PC-3 (cell line): ENCODE measurements around the gene ADAM12. TPM values are rescaled to one million over a fixed set of nuclear protein-coding genes. Genes with fewer than 3 reads are reported as not detected.

Experiments used
- ATAC-seq: fragments of 200-7000 bp; cut with Tn5 transposase; 2 replicates; pipeline ENCODE4 v1.9.1; 2020; ENCODE audit warnings: mild to moderate bottlenecking, moderate library complexity
- BruUV-seq: library from RNA; stranded (reverse); fragments of 400-500 nt; replicated peaks from 2 replicates; lab custom pipeline; 2021; lab: Mats Ljungman, UMichigan
- CTCF ChIA-PET: fragments of 300-600 bp; sonication (Branson Sonifier 250); formaldehyde crosslinking; loops from one replicate; lab custom pipeline; 2022; ENCODE audit warnings: antibody characterized with exemption; lab: Charles Lee
- POLR2A ChIA-PET: fragments of 300-600 bp; sonication (Branson Sonifier 250); formaldehyde crosslinking; loops from one replicate; lab custom pipeline; 2022; ENCODE audit warnings: antibody characterized with exemption; ENCODE audit not compliant: unreplicated experiment; lab: Charles Lee
- DNase-seq: peaks from one replicate; pipeline ENCODE4 v3.0.0-alpha.2; 2015
- H2AFZ ChIP-seq: fragments of 300-600 bp; sonication (generic); 2 replicates; pipeline ENCODE4 v1.6.0; 2016; ENCODE audit warnings: antibody characterized with exemption, low read length
- H3F3A ChIP-seq: fragments of 300-600 bp; sonication (generic); one replicate; pipeline ENCODE4 v1.6.0; 2017; ENCODE audit warnings: antibody characterized with exemption, low read length, control low read depth, mild to moderate bottlenecking; ENCODE audit not compliant: unreplicated experiment
- H3K27ac ChIP-seq: fragments of 300-600 bp; sonication (generic); 2 replicates; pipeline ENCODE4 v1.5.1; 2016; ENCODE audit warnings: mild to moderate bottlenecking, low read length
- H3K27me3 ChIP-seq: fragments of 300-600 bp; sonication (generic); 2 replicates; pipeline ENCODE4 v1.6.1; 2016; ENCODE audit warnings: low read length, mixed read lengths
- H3K36me3 ChIP-seq: fragments of 300-600 bp; sonication (generic); 2 replicates; pipeline ENCODE4 v1.6.1; 2016; ENCODE audit warnings: low read depth, mixed run types, low read length, mixed read lengths
- H3K4me1 ChIP-seq: fragments of 300-600 bp; sonication (generic); 2 replicates; pipeline ENCODE4 v1.5.1; 2016; ENCODE audit warnings: low read length; ENCODE audit not compliant: insufficient read depth
- H3K4me2 ChIP-seq: fragments of 300-600 bp; sonication (generic); 2 replicates; pipeline ENCODE4 v1.6.0; 2016; ENCODE audit warnings: low read length
- H3K4me3 ChIP-seq: fragments of 300-600 bp; sonication (generic); 2 replicates; pipeline ENCODE4 v1.5.1; 2016; ENCODE audit warnings: mild to moderate bottlenecking, low read length, mixed read lengths
- H3K79me2 ChIP-seq: fragments of 300-600 bp; sonication (generic); 2 replicates; pipeline ENCODE4 v1.6.1; 2017; ENCODE audit warnings: low read length, mixed read lengths
- H3K9ac ChIP-seq: fragments of 300-600 bp; sonication (generic); 2 replicates; pipeline ENCODE4 v1.6.0; 2016; ENCODE audit warnings: mild to moderate bottlenecking, low read length
- H3K9me2 ChIP-seq: fragments of 300-600 bp; sonication (generic); replicated peaks from 2 replicates; pipeline ENCODE4 v1.6.1; 2016; ENCODE audit warnings: mixed run types, low read length, mixed read lengths
- H3K9me3 ChIP-seq: fragments of 300-600 bp; sonication (generic); 2 replicates; pipeline ENCODE4 v1.6.1; 2016; ENCODE audit warnings: low read length, mixed read lengths
- H4K20me1 ChIP-seq: fragments of 300-600 bp; sonication (generic); 2 replicates; pipeline ENCODE4 v1.6.1; 2016; ENCODE audit warnings: low read length, mixed read lengths
- CTCF ChIP-seq: fragments of 300-600 bp; sonication (generic); conservative IDR thresholded peaks from 2 replicates; pipeline ENCODE4 v1.5.1; 2017; ENCODE audit warnings: antibody characterized with exemption, low read depth, mild to moderate bottlenecking, low read length
- EZH2 ChIP-seq: fragments of 300-600 bp; sonication (generic); IDR thresholded peaks from one replicate; pipeline ENCODE4 v1.6.1; 2017; ENCODE audit warnings: antibody characterized with exemption, mild to moderate bottlenecking, low read length; ENCODE audit not compliant: unreplicated experiment
- EZH2phosphoT487 ChIP-seq: fragments of 300-600 bp; sonication (generic); IDR thresholded peaks from 2 replicates; pipeline ENCODE4 v1.6.1; 2018; ENCODE audit warnings: mild to moderate bottlenecking, antibody characterized with exemption, low read length, borderline replicate concordance
- intact Hi-C: fragments of 100-400 bp; cut with micrococcal nuclease; formaldehyde crosslinking; loops from 2 replicates; pipeline ENCODE4 v1.9.0; 2023
- total RNA-seq: library from RNA; depleted of rRNA; stranded (reverse); fragments of >200 nt; gene quantifications from 2 replicates; pipeline ENCODE4 v1.2.3, GENCODE V29; 2014

ADAM12 gene
- total RNA-seq, 1 experiment from 2014 or later = 3.4 TPM

- BruUV-seq = no TSS peak
- peaks cover 18% of the 10 kb centered on the region for H3K4me1 ChIP-seq
- no peak overlapping the region for H2AFZ ChIP-seq
- H4K20me1 ChIP-seq = no peaks in the 10 kb centered on the region
- ATAC-seq (no peak), DNase-seq (no peak)
- no peak overlapping the region for H3K9ac ChIP-seq
- ChIA-PET CTCF (no interaction called here), POLR2A (no interaction called here)
- H3F3A ChIP-seq = peaks cover 4% of the 10 kb centered on the region
- H3K27me3 ChIP-seq = no peaks in the 10 kb centered on the region
- no peaks in the 10 kb centered on the region for H3K79me2 ChIP-seq
- no peaks in the 10 kb centered on the region for H3K9me3 ChIP-seq
- 0 out of 2 replicates have a peak, but pooled peaks cover 4% of the 10 kb centered on the region for H3K9me2 ChIP-seq
- TF ChIP-seq CTCF (no peak), EZH2phosphoT487 (no peak)
- H3K27ac ChIP-seq = no peak overlapping the region
- intact Hi-C loops = no loop called here
- no peaks in the 10 kb centered on the region for H3K36me3 ChIP-seq
- H3K4me3 ChIP-seq = no peak overlapping the region
- no peak overlapping the region for H3K4me2 ChIP-seq
Measured at GRCh38 chr10:126243971-126244370, 144.3 kb downstream of the ADAM12 start.

GRCh38 chr10:126243306-126243705, 145.0 kb downstream of the ADAM12 start:
- Histone ChIP-seq H3K27me3 (no peaks in the 10 kb centered on the region), H3F3A (peaks cover 4% of the 10 kb centered on the region), H3K9me2 (0 out of 2 replicates have a peak, but pooled peaks cover 3% of the 10 kb centered on the region), H3K4me2 (no peak overlapping the region), H3K27ac (no peak overlapping the region), H3K9ac (no peak overlapping the region), H3K79me2 (no peaks in the 10 kb centered on the region), H2AFZ (no peak overlapping the region), H3K4me1 (peaks cover 18% of the 10 kb centered on the region), H3K4me3 (no peak overlapping the region), H3K36me3 (no peaks in the 10 kb centered on the region), H4K20me1 (no peaks in the 10 kb centered on the region), H3K9me3 (no peaks in the 10 kb centered on the region)
- DNase-seq (no peak), ATAC-seq (no peak)
- ChIA-PET POLR2A (no interaction called here), CTCF (no interaction called here)
- TF ChIP-seq CTCF (no peak), EZH2phosphoT487 (no peak), EZH2 (no peak)
- intact Hi-C loops = no loop called here
- BruUV-seq = no TSS peak

GRCh38 chr10:126242397-126243260, 145.6 kb downstream of the ADAM12 start:
- Histone ChIP-seq H3K4me1 (peaks cover 11% of the 10 kb centered on the region), H3K36me3 (no peaks in the 10 kb centered on the region), H3K9ac (no peak overlapping the region), H3K27ac (no peak overlapping the region), H3K27me3 (no peaks in the 10 kb centered on the region), H4K20me1 (no peaks in the 10 kb centered on the region), H3K79me2 (no peaks in the 10 kb centered on the region), H3K4me3 (no peak overlapping the region), H3K9me3 (no peaks in the 10 kb centered on the region), H3K9me2 (no peaks in the 10 kb centered on the region), H3K4me2 (no peak overlapping the region), H3F3A (no peaks in the 10 kb centered on the region), H2AFZ (no peak overlapping the region)
- POLR2A ChIA-PET = no interaction called here
- intact Hi-C loops = no loop called here
- CTCF ChIA-PET = no interaction called here
- DNase-seq (no peak), ATAC-seq (no peak)
- TF ChIP-seq EZH2 (no peak), EZH2phosphoT487 (no peak), CTCF (no peak)
- no TSS peak for BruUV-seq
